H9 (cell line): ENCODE results near the gene TBC1D4. TPM values are rescaled to one million over a fixed set of nuclear protein-coding genes. Genes with fewer than 3 reads are reported as not detected.

ENCODE experiments used
- DNase-seq: peaks from one replicate; pipeline ENCODE4 v3.0.0-alpha.2; 2017
- H2AFZ ChIP-seq: one replicate; pipeline ENCODE4 v1.6.1; 2013; ENCODE audit warnings: mild to moderate bottlenecking, low read length, control low read depth, moderate library complexity
- H2AK5ac ChIP-seq: 2 replicates; pipeline ENCODE4 v1.6.1; 2013; ENCODE audit warnings: low read length, control low read depth, mixed read lengths; ENCODE audit not compliant: insufficient read length
- H2BK120ac ChIP-seq: one replicate; pipeline ENCODE4 v1.6.1; 2013; ENCODE audit warnings: low read depth, mild to moderate bottlenecking, low read length, control low read depth, inconsistent platforms; ENCODE audit not compliant: poor library complexity, severe bottlenecking
- H2BK12ac ChIP-seq: 2 replicates; pipeline ENCODE4 v1.6.1; 2013; ENCODE audit warnings: low read length, control low read depth, mixed read lengths, low read depth; ENCODE audit not compliant: insufficient read length
- H2BK15ac ChIP-seq: 2 replicates; pipeline ENCODE4 v1.6.1; 2013; ENCODE audit warnings: low read depth, low read length, control low read depth
- H2BK20ac ChIP-seq: one replicate; pipeline ENCODE4 v1.6.1; 2013; ENCODE audit warnings: low read depth, mild to moderate bottlenecking, low read length, control low read depth, inconsistent platforms; ENCODE audit not compliant: poor library complexity, severe bottlenecking
- H2BK5ac ChIP-seq: 2 replicates; pipeline ENCODE4 v1.6.1; 2013; ENCODE audit warnings: low read length, control low read depth, mixed read lengths; ENCODE audit not compliant: insufficient read length
- H3K14ac ChIP-seq: 2 replicates; pipeline ENCODE4 v1.6.1; 2013; ENCODE audit warnings: low read length, control low read depth; ENCODE audit not compliant: insufficient read depth
- H3K18ac ChIP-seq: 2 replicates; pipeline ENCODE4 v1.6.1; 2013; ENCODE audit warnings: low read depth, mild to moderate bottlenecking, mixed read lengths, low read length, control low read depth; ENCODE audit not compliant: insufficient read length
- H3K23ac ChIP-seq: 2 replicates; pipeline ENCODE4 v1.6.1; 2013; ENCODE audit warnings: low read length, control low read depth, mixed read lengths, low read depth; ENCODE audit not compliant: insufficient read length
- H3K23me2 ChIP-seq: 2 replicates; pipeline ENCODE4 v1.6.1; 2013; ENCODE audit warnings: low read depth, mild to moderate bottlenecking, mixed read lengths, low read length, control low read depth; ENCODE audit not compliant: insufficient read length, poor library complexity, severe bottlenecking
- H3K27ac ChIP-seq: 2 replicates; pipeline ENCODE4 v1.5.1; 2013; ENCODE audit warnings: low read length, control low read depth, mixed read lengths, low read depth; ENCODE audit not compliant: insufficient read length
- H3K27me3 ChIP-seq: 2 replicates; pipeline ENCODE4 v1.6.1; 2013; ENCODE audit warnings: low read length, control low read depth, inconsistent platforms; ENCODE audit not compliant: insufficient read depth
- H3K4ac ChIP-seq: 2 replicates; pipeline ENCODE4 v1.6.1; 2013; ENCODE audit warnings: low read depth, mild to moderate bottlenecking, control low read depth, inconsistent platforms, low read length, moderate library complexity
- H3K4me1 ChIP-seq: 2 replicates; pipeline ENCODE4 v1.6.1; 2013; ENCODE audit warnings: low read length, control low read depth, inconsistent platforms; ENCODE audit not compliant: insufficient read depth
- H3K4me2 ChIP-seq: 2 replicates; pipeline ENCODE4 v1.6.1; 2013; ENCODE audit warnings: low read length, control low read depth, mixed read lengths; ENCODE audit not compliant: insufficient read length, insufficient read depth
- H3K56ac ChIP-seq: 2 replicates; pipeline ENCODE4 v1.6.1; 2013; ENCODE audit warnings: low read depth, mild to moderate bottlenecking, mixed read lengths, low read length, control low read depth; ENCODE audit not compliant: insufficient read length
- H3K79me1 ChIP-seq: 2 replicates; pipeline ENCODE4 v1.6.1; 2013; ENCODE audit warnings: low read depth, mild to moderate bottlenecking, moderate library complexity, low read length, control low read depth, inconsistent platforms; ENCODE audit not compliant: insufficient read depth, poor library complexity, severe bottlenecking
- H3K79me2 ChIP-seq: 2 replicates; pipeline ENCODE4 v1.6.1; 2013; ENCODE audit warnings: low read length, control low read depth, inconsistent platforms; ENCODE audit not compliant: insufficient read depth
- H3K9ac ChIP-seq: 2 replicates; pipeline ENCODE4 v1.6.1; 2013; ENCODE audit warnings: low read length, control low read depth, mixed read lengths; ENCODE audit not compliant: insufficient read length; ENCODE audit errors: extremely low read depth
- H3K9me3 ChIP-seq: one replicate; pipeline ENCODE4 v1.6.1; 2013; ENCODE audit warnings: low read depth, low read length, inconsistent platforms; ENCODE audit not compliant: control insufficient read depth
- H3T11ph ChIP-seq: one replicate; pipeline ENCODE4 v1.6.1; 2013; ENCODE audit warnings: mild to moderate bottlenecking, low read length, control low read depth, inconsistent platforms
- H4K20me1 ChIP-seq: one replicate; pipeline ENCODE4 v1.6.1; 2013; ENCODE audit not compliant: control insufficient read depth, insufficient read length, insufficient read depth
- H4K5ac ChIP-seq: 2 replicates; pipeline ENCODE4 v1.6.1; 2013; ENCODE audit warnings: low read depth, mild to moderate bottlenecking, mixed read lengths, low read length, control low read depth; ENCODE audit not compliant: insufficient read length
- H4K8ac ChIP-seq: replicated peaks from 2 replicates; pipeline ENCODE4 v1.6.1; 2013; ENCODE audit warnings: low read length, control low read depth, mixed read lengths, low read depth; ENCODE audit not compliant: insufficient read length
- H4K91ac ChIP-seq: 2 replicates; pipeline ENCODE4 v1.6.1; 2013; ENCODE audit warnings: low read depth, mild to moderate bottlenecking, moderate library complexity, mixed read lengths, low read length, control low read depth; ENCODE audit not compliant: insufficient read length
- H3K27ac Mint-ChIP-seq, 3 experiments: 2 replicates in 2 of 3; 3 replicates in 1 of 3; pipeline ENCODE4 v1.8.0; 2020 to 2021; ENCODE audit warnings: mixed read lengths in 3 of 3, mild to moderate bottlenecking in 1 of 3, moderate library complexity in 1 of 3
- H3K27me3 Mint-ChIP-seq: 2 replicates; pipeline ENCODE4 v1.8.0; 2021; ENCODE audit warnings: low read depth, mild to moderate bottlenecking, moderate library complexity, mixed read lengths
- H3K36me3 Mint-ChIP-seq, 3 experiments: 2 replicates in 2 of 3; 3 replicates in 1 of 3; pipeline ENCODE4 v1.8.0; 2020 to 2021; ENCODE audit warnings: low read depth in 3 of 3, mixed read lengths in 3 of 3; ENCODE audit not compliant: insufficient read depth in 1 of 3
- H3K4me1 Mint-ChIP-seq, 2 experiments: 2 replicates each; pipeline ENCODE4 v1.8.0; 2020; ENCODE audit warnings: mixed read lengths in 2 of 2
- H3K4me3 Mint-ChIP-seq, 2 experiments: 2 replicates in 1 of 2; 3 replicates in 1 of 2; pipeline ENCODE4 v1.8.0; 2020 to 2021; ENCODE audit warnings: mild to moderate bottlenecking in 2 of 2, mixed read lengths in 2 of 2, moderate library complexity in 1 of 2
- H3K9me3 Mint-ChIP-seq, 2 experiments: 2 replicates in 1 of 2; 3 replicates in 1 of 2; pipeline ENCODE4 v1.8.0; 2020; ENCODE audit warnings: mild to moderate bottlenecking in 2 of 2, mixed read lengths in 2 of 2, moderate library complexity in 1 of 2
- WGBS: extraction: QIAGEN DNeasy Blood & Tissue Kit; methylation state at CpG from one replicate; pipeline ENCODE4 v1.1.7; 2013; ENCODE audit warnings: missing lambda C conversion rate, low lambda C conversion rate, mixed read lengths; ENCODE audit not compliant: insufficient read length; ENCODE audit errors: extremely low coverage; 5-methylcytosine and 5-hydroxymethylcytosine counted together
- total RNA-seq: library from RNA; stranded (reverse); gene quantifications from 2 replicates; pipeline ENCODE4 v1.2.1, GENCODE V29; 2021
- TF ChIP-seq, protein P1 (sequence below): fragments of 200-600 bp; sonication (generic); conservative IDR thresholded peaks from 3 replicates; pipeline ENCODE4 v1.8.0; 2021; ENCODE audit warnings: antibody characterized with exemption, mild to moderate bottlenecking

Gene TBC1D4
- total RNA-seq, 1 experiment from 2014 or later: 10.5 TPM

GRCh38 chr13:75467040-75467728 is 14.8 kb downstream of the TBC1D4 start:
- Mint-ChIP-seq H3K36me3 (peaks cover 19 to 26% (median 20%) of the 10 kb centered on the region in 3 experiments), H3K27me3 (no peaks in the 10 kb centered on the region), H3K9me3 (peaks cover 13 to 19% of the 10 kb centered on the region in 2 experiments), H3K4me1 (peaks cover 8 to 12% of the 10 kb centered on the region in 2 experiments), H3K4me3 (no peak overlapping the region), H3K27ac (no peak overlapping the region)
- H3K14ac ChIP-seq: no peak overlapping the region
- H3K23ac ChIP-seq: no peak overlapping the region
- no peak overlapping the region for H3K18ac ChIP-seq
- H3K4ac ChIP-seq: no peak overlapping the region
- TF ChIP-seq, protein P1, sequence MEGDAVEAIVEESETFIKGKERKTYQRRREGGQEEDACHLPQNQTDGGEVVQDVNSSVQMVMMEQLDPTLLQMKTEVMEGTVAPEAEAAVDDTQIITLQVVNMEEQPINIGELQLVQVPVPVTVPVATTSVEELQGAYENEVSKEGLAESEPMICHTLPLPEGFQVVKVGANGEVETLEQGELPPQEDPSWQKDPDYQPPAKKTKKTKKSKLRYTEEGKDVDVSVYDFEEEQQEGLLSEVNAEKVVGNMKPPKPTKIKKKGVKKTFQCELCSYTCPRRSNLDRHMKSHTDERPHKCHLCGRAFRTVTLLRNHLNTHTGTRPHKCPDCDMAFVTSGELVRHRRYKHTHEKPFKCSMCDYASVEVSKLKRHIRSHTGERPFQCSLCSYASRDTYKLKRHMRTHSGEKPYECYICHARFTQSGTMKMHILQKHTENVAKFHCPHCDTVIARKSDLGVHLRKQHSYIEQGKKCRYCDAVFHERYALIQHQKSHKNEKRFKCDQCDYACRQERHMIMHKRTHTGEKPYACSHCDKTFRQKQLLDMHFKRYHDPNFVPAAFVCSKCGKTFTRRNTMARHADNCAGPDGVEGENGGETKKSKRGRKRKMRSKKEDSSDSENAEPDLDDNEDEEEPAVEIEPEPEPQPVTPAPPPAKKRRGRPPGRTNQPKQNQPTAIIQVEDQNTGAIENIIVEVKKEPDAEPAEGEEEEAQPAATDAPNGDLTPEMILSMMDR: no peak
- H3K23me2 ChIP-seq: no peaks in the 10 kb centered on the region
- WGBS: no CpG with 5 or more reads among the region's 3 CpGs
- no peak for DNase-seq
- H3K27ac ChIP-seq: no peak overlapping the region
- no peaks in the 10 kb centered on the region for H3K79me1 ChIP-seq
- H2BK5ac ChIP-seq: no peak overlapping the region
- H3K4me2 ChIP-seq: no peak overlapping the region
- H3K27me3 ChIP-seq: no peaks in the 10 kb centered on the region
- peaks cover 14% of the 10 kb centered on the region for H3K9me3 ChIP-seq
- no peak overlapping the region for H4K91ac ChIP-seq
- H2BK120ac ChIP-seq: no peak overlapping the region
- no peak overlapping the region for H3K9ac ChIP-seq
- no peaks in the 10 kb centered on the region for H3K79me2 ChIP-seq
- H2BK20ac ChIP-seq: no peak overlapping the region
- no peak overlapping the region for H2AK5ac ChIP-seq
- no peak overlapping the region for H3T11ph ChIP-seq
- no peak overlapping the region for H4K8ac ChIP-seq
- no peak overlapping the region for H2BK12ac ChIP-seq
- H3K4me1 ChIP-seq: no peaks in the 10 kb centered on the region
- H4K20me1 ChIP-seq: no peaks in the 10 kb centered on the region
- no peak overlapping the region for H2AFZ ChIP-seq
- H2BK15ac ChIP-seq: no peak overlapping the region
- H3K56ac ChIP-seq: no peak overlapping the region
- H4K5ac ChIP-seq: no peak overlapping the region
